GM13977 (cell line): ENCODE measurements around the gene AQP5.

Experiments used
- DNase-seq: peaks from one replicate; pipeline ENCODE4 v3.0.0; 2012; ENCODE audit warnings: low spot score
- in situ Hi-C: fragments of 300-500 bp; cut with MboI; formaldehyde crosslinking; loops from one replicate; pipeline ENCODE4 v1.12.0; 2022; ENCODE audit warnings: low sequenced_read_pairs, low pct_unique_long_range_greater_than_20kb, mixed read lengths, inconsistent platforms; ENCODE audit not compliant: unreplicated experiment
- TF ChIP-seq, protein P1 (sequence below): IDR thresholded peaks from 2 replicates; pipeline ENCODE4 v1.5.1; 2012; ENCODE audit warnings: mild to moderate bottlenecking, control low read depth; ENCODE audit not compliant: insufficient read depth; ENCODE audit errors: extremely low read depth, missing control alignments

The AQP5 gene

DNA sequence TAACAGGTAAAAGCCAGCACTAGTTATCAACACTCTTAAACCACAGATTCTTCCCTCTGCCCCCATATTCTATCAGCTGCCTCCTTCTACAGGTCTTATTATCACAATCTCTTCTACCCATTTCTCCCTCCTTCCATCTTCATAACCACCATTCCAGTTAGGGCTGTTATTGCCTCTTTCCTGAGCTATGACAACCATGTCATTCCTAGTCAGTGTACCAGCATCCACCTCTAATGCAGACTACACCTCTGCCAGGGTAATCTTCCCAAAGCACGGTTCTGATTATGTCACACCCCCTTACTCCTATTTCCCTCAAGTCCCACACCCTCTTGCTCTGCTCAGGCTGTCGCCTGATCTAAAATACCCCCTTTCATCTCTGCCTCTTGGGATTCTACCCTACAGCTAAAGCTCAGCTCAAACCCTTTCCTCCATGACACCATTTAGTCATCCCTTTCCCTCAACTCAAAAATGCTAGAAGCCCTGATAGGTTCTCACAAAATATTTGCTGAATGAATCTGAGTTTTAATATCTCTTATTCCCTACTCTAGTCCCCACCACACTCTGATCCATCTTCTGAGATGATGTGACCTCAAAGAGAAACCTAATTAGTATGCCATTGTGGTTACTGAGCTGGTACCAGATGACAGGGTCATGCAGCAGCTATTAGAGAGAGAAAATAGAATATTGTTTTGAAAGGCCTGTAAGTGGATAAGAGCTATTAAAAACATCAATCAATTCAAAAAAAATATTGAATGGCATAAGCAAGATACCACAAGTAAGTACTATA is 51.9 kb downstream of the AQP5 start:
- TF ChIP-seq, protein P1, sequence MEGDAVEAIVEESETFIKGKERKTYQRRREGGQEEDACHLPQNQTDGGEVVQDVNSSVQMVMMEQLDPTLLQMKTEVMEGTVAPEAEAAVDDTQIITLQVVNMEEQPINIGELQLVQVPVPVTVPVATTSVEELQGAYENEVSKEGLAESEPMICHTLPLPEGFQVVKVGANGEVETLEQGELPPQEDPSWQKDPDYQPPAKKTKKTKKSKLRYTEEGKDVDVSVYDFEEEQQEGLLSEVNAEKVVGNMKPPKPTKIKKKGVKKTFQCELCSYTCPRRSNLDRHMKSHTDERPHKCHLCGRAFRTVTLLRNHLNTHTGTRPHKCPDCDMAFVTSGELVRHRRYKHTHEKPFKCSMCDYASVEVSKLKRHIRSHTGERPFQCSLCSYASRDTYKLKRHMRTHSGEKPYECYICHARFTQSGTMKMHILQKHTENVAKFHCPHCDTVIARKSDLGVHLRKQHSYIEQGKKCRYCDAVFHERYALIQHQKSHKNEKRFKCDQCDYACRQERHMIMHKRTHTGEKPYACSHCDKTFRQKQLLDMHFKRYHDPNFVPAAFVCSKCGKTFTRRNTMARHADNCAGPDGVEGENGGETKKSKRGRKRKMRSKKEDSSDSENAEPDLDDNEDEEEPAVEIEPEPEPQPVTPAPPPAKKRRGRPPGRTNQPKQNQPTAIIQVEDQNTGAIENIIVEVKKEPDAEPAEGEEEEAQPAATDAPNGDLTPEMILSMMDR: no peak
- DNase-seq: no peak
- in situ Hi-C loops: no loop called here

DNA sequence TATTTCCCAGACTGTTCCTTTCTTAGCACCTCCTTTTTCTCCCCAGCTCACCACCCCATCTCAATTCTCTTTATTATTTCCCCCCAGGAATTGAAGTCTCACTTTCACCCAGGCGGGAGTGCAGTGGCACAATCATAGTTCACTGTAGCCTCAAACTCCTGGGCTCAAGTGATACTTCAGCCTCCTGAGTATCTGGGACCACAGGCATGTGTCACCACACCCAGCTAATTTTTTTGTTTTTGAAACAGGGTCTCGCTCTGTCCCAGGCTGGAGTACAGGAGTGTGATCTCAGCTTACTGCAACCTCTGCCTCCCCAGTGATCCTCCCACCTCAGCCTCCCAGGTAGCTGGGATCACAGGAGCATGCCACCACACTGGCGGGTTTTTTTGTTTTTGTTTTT is 52.7 kb downstream of the AQP5 start:
- DNase-seq: no peak
- in situ Hi-C loops: no loop called here
- TF ChIP-seq, protein P1: no peak
